Brain microvascular endothelial cell (primary cell): ENCODE results near the gene MKKS.
A peak's percentile ranks its signal among the peaks of the same experiment; 100 is the strongest.

ENCODE experiments used
- DNase-seq: peaks from one replicate; pipeline ENCODE4 v3.0.0-alpha.2; 2020
- H3K27ac ChIP-seq: fragments of 250-450 bp; sonication (Bioruptor Pico); 2 replicates; pipeline ENCODE4 v1.5.1; 2020; ENCODE audit warnings: mild to moderate bottlenecking, moderate library complexity
- H3K27me3 ChIP-seq: fragments of 250-450 bp; sonication (Bioruptor Pico); replicated peaks from 2 replicates; pipeline ENCODE4 v1.5.1; 2020; ENCODE audit warnings: mild to moderate bottlenecking
- H3K36me3 ChIP-seq: fragments of 250-450 bp; sonication (Bioruptor Pico); replicated peaks from 2 replicates; pipeline ENCODE4 v1.5.1; 2020; ENCODE audit warnings: mild to moderate bottlenecking
- H3K4me3 ChIP-seq: 2 replicates; pipeline ENCODE4 v1.5.1; 2011; ENCODE audit warnings: low read depth, mild to moderate bottlenecking, control low read depth, low read length, moderate library complexity
- CTCF ChIP-seq: IDR thresholded peaks from 2 replicates; pipeline ENCODE4 v1.5.1; 2011; ENCODE audit warnings: low read depth, mild to moderate bottlenecking, moderate library complexity, low read length, control low read depth, inconsistent platforms; ENCODE audit errors: missing control alignments
- in situ Hi-C: cut with HindIII; loops from 2 replicates; pipeline ENCODE4 v1.10.0; 2017; ENCODE audit warnings: low sequenced_read_pairs, low pct_ligation_motif_present

Gene MKKS

GRCh38 chr20:10376270-10377075 lies 57.5 kb downstream of the MKKS start:
- H3K36me3 ChIP-seq = no peaks in the 10 kb centered on the region
- H3K27ac ChIP-seq = peak overlapping the region; percentile 64
- DNase-seq = peak; percentile 74
- no peak overlapping the region for H3K4me3 ChIP-seq
- no peaks in the 10 kb centered on the region for H3K27me3 ChIP-seq
- in situ Hi-C loops = no loop called here
- no peak for TF ChIP-seq CTCF

DNA sequence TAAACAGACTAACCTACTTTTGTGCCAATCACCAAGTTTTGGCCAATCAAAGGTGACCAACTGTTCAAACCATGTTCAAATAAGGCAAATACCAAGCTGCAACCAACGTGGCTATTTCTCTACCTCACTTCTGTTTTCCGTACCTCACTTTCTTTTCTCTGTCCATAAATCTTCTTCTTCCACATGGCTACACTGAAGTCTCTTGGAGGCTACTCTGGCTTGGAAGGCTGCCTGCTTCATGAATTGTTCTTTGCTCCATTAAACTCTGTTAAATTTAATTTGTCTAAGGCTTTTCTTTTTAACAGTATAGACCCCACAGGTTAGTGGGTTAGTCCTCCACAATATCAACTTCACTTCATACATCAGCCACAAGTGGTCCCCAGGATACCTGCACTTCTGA lies 58.8 kb downstream of the MKKS start:
- Histone ChIP-seq H3K4me3 (no peak overlapping the region), H3K36me3 (no peaks in the 10 kb centered on the region), H3K27me3 (no peaks in the 10 kb centered on the region), H3K27ac (no peak overlapping the region)
- DNase-seq = no peak
- TF ChIP-seq CTCF = no peak
- in situ Hi-C loops = no loop called here

- Histone ChIP-seq H3K4me3 (no peak overlapping the region), H3K27ac (no peak overlapping the region), H3K36me3 (no peaks in the 10 kb centered on the region), H3K27me3 (no peaks in the 10 kb centered on the region)
- no peak for DNase-seq
- in situ Hi-C loops = no loop called here
- TF ChIP-seq CTCF = no peak
Measured at GRCh38 chr20:10374036-10374435, 60.0 kb downstream of the MKKS start.

- H3K36me3 ChIP-seq = no peaks in the 10 kb centered on the region
- H3K27ac ChIP-seq = no peak overlapping the region
- TF ChIP-seq CTCF = no peak
- no peak overlapping the region for H3K4me3 ChIP-seq
- no peaks in the 10 kb centered on the region for H3K27me3 ChIP-seq
- in situ Hi-C loops = no loop called here
- DNase-seq = no peak
Measured at GRCh38 chr20:10371467-10371866, 62.6 kb downstream of the MKKS start.

DNA sequence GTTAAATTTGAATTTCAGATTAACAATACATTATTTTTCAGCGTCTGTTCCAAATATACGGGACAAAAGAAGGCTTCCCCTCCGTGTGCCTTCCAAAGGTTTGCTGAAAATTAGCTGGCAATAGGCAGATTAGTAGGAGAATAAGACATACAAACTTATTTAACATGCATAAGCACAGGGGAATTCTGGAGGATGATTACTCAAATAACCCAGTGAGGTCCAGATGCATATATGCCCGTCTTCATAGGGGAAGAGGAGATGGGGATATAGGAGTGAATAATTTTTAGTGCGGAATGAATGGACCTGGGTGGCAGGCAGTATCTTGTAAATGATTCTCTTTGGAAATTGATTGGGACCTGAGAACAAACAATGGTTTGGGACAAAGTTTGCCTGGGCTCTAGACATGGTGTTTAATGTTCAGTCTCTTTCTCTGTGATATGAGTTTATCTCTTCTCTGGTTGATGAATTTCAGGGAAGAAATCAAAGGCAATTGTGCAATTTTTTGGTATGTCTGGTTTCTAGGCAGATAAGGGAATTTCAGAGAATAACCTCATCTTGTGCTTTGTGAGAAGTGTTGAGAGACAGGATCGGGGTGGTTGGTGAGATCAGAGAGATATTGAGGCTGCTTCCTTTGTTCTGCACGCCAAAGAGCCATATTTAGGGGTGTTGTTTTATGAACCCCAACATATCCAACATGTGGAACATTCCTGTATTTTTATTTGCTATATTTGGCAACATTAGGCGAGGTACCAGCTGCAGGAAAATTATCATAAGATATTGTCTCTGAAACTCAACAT lies 63.7 kb downstream of the MKKS start:
- no peak overlapping the region for H3K4me3 ChIP-seq
- peak; percentile 42 for DNase-seq
- peak overlapping the region; percentile 54 for H3K27ac ChIP-seq
- in situ Hi-C loops = no loop called here
- no peak for TF ChIP-seq CTCF
- no peaks in the 10 kb centered on the region for H3K27me3 ChIP-seq
- H3K36me3 ChIP-seq = no peaks in the 10 kb centered on the region
